HepG2 (cell line): Measurements from ENCODE around the gene ST8SIA4. TPM values are rescaled to one million over a fixed set of nuclear protein-coding genes. Genes with fewer than 3 reads are reported as not detected.

Source experiments
- ATAC-seq: fragments of 200-7000 bp; cut with Tn5 transposase; 3 replicates; pipeline ENCODE4 v1.9.1; 2020; ENCODE audit warnings: mild to moderate bottlenecking, moderate library complexity
- BruUV-seq: library from RNA; stranded (reverse); fragments of 400-500 nt; replicated peaks from 2 replicates; lab custom pipeline; 2021; lab: Mats Ljungman, UMichigan
- CTCF ChIA-PET: fragments of 300-600 bp; formaldehyde crosslinking; extraction: SDS; loops from one replicate; lab custom pipeline; 2021; ENCODE audit warnings: low total read pairs, inconsistent platforms, low intra/inter-chr PET ratio; lab: Yijun Ruan, JAX
- POLR2A ChIA-PET: fragments of 350-600 bp; sonication (Branson Sonifier 250); formaldehyde crosslinking; loops from one replicate; lab custom pipeline; 2020; ENCODE audit warnings: antibody characterized with exemption, inconsistent platforms; lab: Yijun Ruan, JAX
- DNase-seq: peaks from one replicate; pipeline ENCODE4 v3.0.0-alpha.2; 2015; ENCODE audit warnings: low spot score
- FAIRE-seq: peaks from 3 replicates; lab custom pipeline; 2011; peaks lifted over from hg19 to GRCh38; lab: Jason Lieb, UNC
- H2AFZ ChIP-seq: one replicate; pipeline ENCODE4 v1.6.1; 2011; ENCODE audit warnings: low read length, inconsistent platforms
- H3K27ac ChIP-seq: fragments of 300-600 bp; 3 replicates; pipeline ENCODE4 v1.8.0; 2011; ENCODE audit warnings: mixed run types, mild to moderate bottlenecking, mixed read lengths, low read length, inconsistent platforms; ENCODE audit not compliant: insufficient read depth; ENCODE audit errors: extremely low read length
- H3K27me3 ChIP-seq, 2 experiments: fragments of 200-600 bp in 1 of 2; 2 replicates in 1 of 2; 3 replicates in 1 of 2; pipeline versions ENCODE4 v1.6.0 to v1.8.0; 2011; ENCODE audit warnings: low read length in 2 of 2, mild to moderate bottlenecking in 2 of 2, moderate library complexity in 2 of 2, inconsistent platforms in 1 of 2; ENCODE audit not compliant: insufficient read depth in 2 of 2, control insufficient read depth in 1 of 2
- H3K36me3 ChIP-seq, 2 experiments: fragments of 200-600 bp in 1 of 2; replicated peaks in 1 of 2; 2 replicates in 1 of 2; 3 replicates in 1 of 2; pipeline versions ENCODE4 v1.5.1 to v1.8.0; 2011; ENCODE audit warnings: low read length in 2 of 2, inconsistent platforms in 1 of 2; ENCODE audit not compliant: insufficient read depth in 2 of 2, control insufficient read depth in 1 of 2
- H3K4me1 ChIP-seq: 2 replicates; pipeline ENCODE4 v1.5.1; 2012; ENCODE audit warnings: low read length, inconsistent platforms; ENCODE audit not compliant: insufficient read depth
- H3K4me2 ChIP-seq: 2 replicates; pipeline ENCODE4 v1.6.0; 2011; ENCODE audit warnings: low read depth, low read length, inconsistent platforms
- H3K4me3 ChIP-seq, 3 experiments: fragments of 200-600 bp in 1 of 3; sonication (generic), shearing (Covaris generic) in 1 of 3; replicated peaks in 1 of 3; 2 replicates each; pipeline ENCODE4 v1.5.1; 2011 to 2016; ENCODE audit warnings: low read length in 3 of 3, inconsistent platforms in 2 of 3, low read depth in 2 of 3, mild to moderate bottlenecking in 2 of 3, control low read depth in 1 of 3, mixed read lengths in 1 of 3; ENCODE audit not compliant: insufficient read depth in 1 of 3
- H3K79me2 ChIP-seq: one replicate; pipeline ENCODE4 v1.6.1; 2011; ENCODE audit warnings: low read length, inconsistent platforms; ENCODE audit not compliant: insufficient read depth
- H3K9ac ChIP-seq: 2 replicates; pipeline ENCODE4 v1.6.0; 2011; ENCODE audit warnings: mild to moderate bottlenecking, low read depth, low read length, inconsistent platforms; ENCODE audit not compliant: insufficient read depth
- H3K9me3 ChIP-seq: 2 replicates; pipeline ENCODE4 v1.5.1; 2012; ENCODE audit warnings: mild to moderate bottlenecking, low read length
- H4K20me1 ChIP-seq: 2 replicates; pipeline ENCODE4 v1.6.0; 2011; ENCODE audit warnings: inconsistent platforms, mild to moderate bottlenecking, low read length, moderate library complexity; ENCODE audit not compliant: insufficient read depth
- HOXD1 ChIP-seq: sonication (generic); formaldehyde crosslinking; IDR thresholded peaks from 2 replicates; pipeline ENCODE4 v1.5.0; 2020; ENCODE audit warnings: missing genetic modification reagents
- KDM5B ChIP-seq: sonication (generic); formaldehyde crosslinking; IDR thresholded peaks from 2 replicates; pipeline ENCODE4 v1.4.0; 2020; ENCODE audit warnings: missing genetic modification reagents, mild to moderate bottlenecking, borderline replicate concordance
- KLF13 ChIP-seq: sonication (generic); formaldehyde crosslinking; IDR thresholded peaks from 2 replicates; pipeline ENCODE4 v1.4.0; 2020; ENCODE audit warnings: mild to moderate bottlenecking, missing genetic modification reagents
- MAF1 ChIP-seq: sonication (generic); formaldehyde crosslinking; IDR thresholded peaks from 2 replicates; pipeline ENCODE4 v1.5.0; 2020; ENCODE audit warnings: missing genetic modification reagents, borderline replicate concordance
- MIXL1 ChIP-seq: IDR thresholded peaks from 2 replicates; pipeline ENCODE4 v1.6.1; 2016
- ONECUT2 ChIP-seq: sonication (generic); formaldehyde crosslinking; IDR thresholded peaks from 2 replicates; pipeline ENCODE4 v1.4.0; 2020; ENCODE audit warnings: missing genetic modification reagents
- POLR2AphosphoS5 ChIP-seq: IDR thresholded peaks from 2 replicates; pipeline ENCODE4 v1.6.1; 2012; ENCODE audit warnings: low read depth, low read length
- RBM22 ChIP-seq: fragments of 200-400 bp; formaldehyde crosslinking; optimal IDR thresholded peaks from 2 replicates; pipeline ENCODE3; 2017; ENCODE audit warnings: mild to moderate bottlenecking, low read length, moderate library complexity
- SP4 ChIP-seq: sonication (generic); formaldehyde crosslinking; IDR thresholded peaks from 2 replicates; pipeline ENCODE4 v1.8.1; 2023; ENCODE audit warnings: mild to moderate bottlenecking, missing genetic modification reagents
- SSRP1 ChIP-seq: IDR thresholded peaks from 2 replicates; pipeline ENCODE4 v1.6.1; 2016; ENCODE audit warnings: control low read depth
- SYNCRIP ChIP-seq: fragments of 200-400 bp; formaldehyde crosslinking; IDR thresholded peaks from 2 replicates; pipeline ENCODE4 v1.6.1; 2018; ENCODE audit warnings: mild to moderate bottlenecking, low read depth, low read length; ENCODE audit not compliant: insufficient read depth
- TP53 ChIP-seq: sonication (generic); formaldehyde crosslinking; conservative IDR thresholded peaks from 2 replicates; pipeline ENCODE4 v1.4.0; 2020; ENCODE audit warnings: missing genetic modification reagents
- ZBTB20 ChIP-seq: sonication (generic); formaldehyde crosslinking; IDR thresholded peaks from 2 replicates; pipeline ENCODE4 v1.8.1; 2023; ENCODE audit warnings: missing genetic modification reagents, low read depth, mild to moderate bottlenecking, borderline replicate concordance
- ZBTB38 ChIP-seq: sonication (generic); formaldehyde crosslinking; IDR thresholded peaks from 2 replicates; pipeline ENCODE4 v1.5.1; 2020; ENCODE audit warnings: mild to moderate bottlenecking, missing genetic modification reagents
- ZBTB40 ChIP-seq, 2 experiments: fragments of 450-650 bp in 1 of 2; sonication (generic) in 1 of 2; formaldehyde crosslinking in 1 of 2; IDR thresholded peaks; 2 replicates each; pipeline versions ENCODE4 v1.6.1 to v1.8.0; 2016 to 2022; ENCODE audit warnings: antibody characterized with exemption in 1 of 2, mild to moderate bottlenecking in 1 of 2, missing genetic modification reagents in 1 of 2
- ZNF292 ChIP-seq: sonication (generic); formaldehyde crosslinking; IDR thresholded peaks from 2 replicates; pipeline ENCODE4 v1.8.1; 2022; ENCODE audit warnings: mild to moderate bottlenecking, low read depth, missing genetic modification reagents, borderline replicate concordance
- ZNF337 ChIP-seq: sonication (generic); formaldehyde crosslinking; IDR thresholded peaks from 2 replicates; pipeline ENCODE4 v1.5.1; 2020; ENCODE audit warnings: missing genetic modification reagents, low read depth, mild to moderate bottlenecking, borderline replicate concordance
- WGBS: methylation state at CpG from one replicate; pipeline ENCODE4 v1.1.6; 2017; ENCODE audit warnings: low lambda C conversion rate; 5-methylcytosine and 5-hydroxymethylcytosine counted together
- in situ Hi-C: cut with HindIII; loops from 2 replicates; pipeline ENCODE4 v1.10.0; 2017; ENCODE audit warnings: low pct_unique_long_range_greater_than_20kb; ENCODE audit not compliant: extremely low pct_ligation_motif_present
- intact Hi-C: fragments of 100-400 bp; cut with micrococcal nuclease; formaldehyde crosslinking; loops from one replicate; pipeline ENCODE4 v1.10.0; 2022; ENCODE audit not compliant: unreplicated experiment
- polyA plus RNA-seq, 8 experiments: library from polyadenylated mRNA; depleted of rRNA in 3 of 8; stranded (reverse) in 7 of 8; unstranded in 1 of 8; fragments of >200 nt; fragmentation: Illumina TruSeq in 4 of 8; extraction: Trizol in 4 of 8; gene quantifications; 2 replicates each; pipeline versions ENCODE4 v1.2.1 to v1.2.3, GENCODE V29; 2011 to 2016; ENCODE audit warnings: low read depth in 4 of 8, missing spikeins in 1 of 8, mixed read lengths in 1 of 8; ENCODE audit not compliant: insufficient read depth in 1 of 8
- total RNA-seq, 5 experiments: library from RNA; depleted of rRNA; stranded (reverse); fragments of >200 nt; fragmentation: Illumina TruSeq; extraction: Trizol; gene quantifications; 2 replicates each; pipeline ENCODE4 v1.2.3, GENCODE V29; 2016; ENCODE audit warnings: low read depth in 1 of 5

Gene ST8SIA4
- total and polyA plus RNA-seq, 2 of the 13 experiments (the other 11 are each of a cell fraction or from before 2014, with no cell fraction given), result not detected

GRCh38 chr5:100823812-100824211, 79.3 kb downstream of the ST8SIA4 start (continued):
- no peak for TF ChIP-seq HOXD1 (CRISPR knock-in tag)
- TF ChIP-seq SSRP1 (CRISPR knock-in tag), result no peak
- no peak for TF ChIP-seq TP53 (CRISPR knock-in tag)
- no peak for TF ChIP-seq RBM22
- no peak for TF ChIP-seq KLF13 (CRISPR knock-in tag)
- TF ChIP-seq MAF1, result no peak
- TF ChIP-seq ONECUT2 (CRISPR knock-in tag), result no peak

GRCh38 chr5:100821751-100822150, 81.3 kb downstream of the ST8SIA4 start:
- DNase-seq, result no peak
- POLR2A ChIA-PET, result no interaction called here
- TF ChIP-seq KDM5B (CRISPR knock-in tag) (no peak), ZBTB40 (IDR thresholded peaks at IDR 0.05) (no peak), ZBTB40 (CRISPR knock-in tag; IDR thresholded peaks at IDR 0.05) (no peak), ZNF337 (CRISPR knock-in tag) (no peak), MIXL1 (no peak), SYNCRIP (no peak), ZBTB38 (CRISPR knock-in tag) (no peak), ZNF292 (CRISPR knock-in tag) (no peak), POLR2AphosphoS5 (no peak), ZBTB20 (CRISPR knock-in tag) (no peak), SP4 (CRISPR knock-in tag) (no peak)

More at GRCh38 chr5:100821751-100822150, 81.3 kb downstream of the ST8SIA4 start:
- Histone ChIP-seq H3K27ac (no peak overlapping the region), H2AFZ (no peak overlapping the region), H3K79me2 (no peaks in the 10 kb centered on the region), H3K36me3 (no peaks in the 10 kb centered on the region), H3K27me3 (no peaks in the 10 kb centered on the region), H3K4me2 (no peak overlapping the region), H4K20me1 (no peaks in the 10 kb centered on the region), H3K9me3 (no peaks in the 10 kb centered on the region), H3K9ac (no peak overlapping the region), H3K4me1 (no peaks in the 10 kb centered on the region), H3K4me3 (no peak overlapping the region)
- ATAC-seq (no peak), FAIRE-seq (no peak)
- CTCF ChIA-PET, result no interaction called here
- intact Hi-C loops, result no loop called here
- 0% methylated on average over 1 of the region's 1 CpG for WGBS
- no TSS peak for BruUV-seq
- in situ Hi-C loops, result no loop called here
